GM21526 (cell line): ENCODE data around the gene PPP1R11.
"Not testable (repeated sequence)": the region's sequence is repeated elsewhere in the genome, so short reads cannot be mapped to it uniquely, and the experiment has no call there.

Experiments used
- ATAC-seq: cut with Tn5 transposase; IDR thresholded peaks from one replicate; pipeline ENCODE4 v1.9.1; 2021; ENCODE audit warnings: moderate library complexity; ENCODE audit not compliant: unreplicated experiment, low FRiP score

PPP1R11 gene

DNA sequence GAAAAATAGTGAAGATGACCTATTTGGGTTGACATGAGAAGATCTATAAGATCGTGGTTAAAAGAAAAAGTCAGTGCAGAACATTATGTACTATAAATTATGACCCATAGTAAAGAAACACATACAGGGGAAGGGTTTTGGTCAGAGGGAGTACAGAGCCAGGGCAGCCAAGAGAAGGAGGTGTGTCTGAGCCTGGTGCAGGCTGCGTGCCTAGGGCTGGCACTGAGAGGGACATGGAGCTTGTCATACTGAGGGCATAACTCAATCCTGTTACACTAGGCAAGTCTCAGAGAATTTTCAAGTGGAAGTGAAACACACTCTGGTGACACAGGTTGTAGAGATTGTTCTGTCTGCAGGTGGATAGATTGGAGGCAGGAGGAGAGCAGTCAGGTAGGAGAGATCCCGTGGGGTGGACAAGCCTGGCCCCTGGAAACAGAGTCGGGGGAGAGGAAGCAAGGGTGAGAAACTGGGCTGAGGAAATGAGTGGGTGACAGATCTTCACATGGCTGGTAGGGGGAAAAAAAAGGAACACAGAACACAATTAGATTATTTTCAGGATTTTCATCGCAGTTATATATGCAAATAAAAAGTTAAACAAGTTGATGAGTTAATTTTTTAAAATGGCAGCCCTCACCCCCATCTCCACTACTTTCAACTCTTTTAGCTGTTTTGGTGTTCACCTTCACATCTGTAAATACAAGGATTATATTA is 27.1 kb downstream of the PPP1R11 start:
- no peak for ATAC-seq

- no peak for ATAC-seq
Observed at GRCh38 chr6:30096829-30097228, 29.8 kb downstream of the PPP1R11 start.

DNA sequence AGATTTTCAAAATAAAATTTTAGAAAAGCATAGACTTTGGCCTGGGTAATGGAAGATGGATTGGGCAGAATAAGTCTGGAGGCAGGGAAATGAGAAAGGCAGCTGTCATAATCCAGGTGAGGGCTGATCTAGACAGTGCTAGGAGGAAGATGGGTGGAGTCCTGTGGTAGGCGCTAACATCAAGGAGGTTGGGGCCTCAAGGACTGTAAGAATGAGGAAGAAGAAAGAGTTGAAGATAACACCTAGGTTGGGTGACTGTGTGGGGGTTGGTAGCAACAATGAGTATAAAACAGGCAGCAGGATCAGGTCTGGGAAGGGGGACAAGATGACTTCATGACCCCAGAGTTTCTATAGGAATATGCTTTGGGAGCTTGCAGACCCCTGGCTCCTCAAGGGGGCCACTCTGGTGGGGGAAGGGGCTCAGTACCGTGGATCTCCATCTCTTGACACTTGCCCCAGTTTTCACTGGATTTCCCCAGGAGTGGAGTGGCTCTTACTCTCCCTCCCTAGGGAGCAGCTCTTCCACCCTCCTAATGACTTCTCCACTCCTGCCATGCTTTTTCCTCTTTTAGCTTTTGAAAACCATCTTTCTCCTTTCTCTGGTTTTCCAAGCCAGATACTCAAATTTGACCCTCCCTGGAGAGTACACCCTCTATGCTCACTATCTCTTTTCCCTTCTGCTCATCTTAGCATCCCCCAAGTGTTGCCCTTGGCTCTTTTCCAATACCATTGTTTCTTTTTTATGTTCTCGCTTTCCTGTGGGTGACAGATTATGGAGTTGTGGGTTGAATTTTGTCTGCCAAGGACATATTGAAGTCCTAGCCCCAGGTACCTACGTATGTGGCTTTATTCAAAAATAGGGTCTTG is 31.1 kb downstream of the PPP1R11 start:
- ATAC-seq = no peak

DNA sequence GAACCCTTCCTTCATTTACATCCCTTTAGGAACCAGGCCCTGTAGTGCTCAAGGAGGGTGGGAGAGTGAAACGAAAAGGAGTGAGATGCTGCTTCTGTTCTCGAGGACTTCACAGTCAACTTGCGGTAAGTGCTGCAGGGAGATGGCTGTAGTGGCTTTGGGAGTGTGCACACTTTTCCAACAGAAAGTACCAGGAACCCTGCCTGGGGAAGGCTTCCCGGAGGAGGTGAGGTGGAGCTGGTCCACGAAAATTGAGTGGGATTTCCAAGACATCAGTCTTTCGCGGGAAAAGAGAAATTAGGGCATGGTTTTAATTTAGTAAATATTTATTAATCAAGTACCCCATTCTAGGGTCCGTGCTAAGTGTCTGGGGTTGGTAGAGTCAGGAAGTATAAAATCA is 33.2 kb downstream of the PPP1R11 start:
- no peak for ATAC-seq

DNA sequence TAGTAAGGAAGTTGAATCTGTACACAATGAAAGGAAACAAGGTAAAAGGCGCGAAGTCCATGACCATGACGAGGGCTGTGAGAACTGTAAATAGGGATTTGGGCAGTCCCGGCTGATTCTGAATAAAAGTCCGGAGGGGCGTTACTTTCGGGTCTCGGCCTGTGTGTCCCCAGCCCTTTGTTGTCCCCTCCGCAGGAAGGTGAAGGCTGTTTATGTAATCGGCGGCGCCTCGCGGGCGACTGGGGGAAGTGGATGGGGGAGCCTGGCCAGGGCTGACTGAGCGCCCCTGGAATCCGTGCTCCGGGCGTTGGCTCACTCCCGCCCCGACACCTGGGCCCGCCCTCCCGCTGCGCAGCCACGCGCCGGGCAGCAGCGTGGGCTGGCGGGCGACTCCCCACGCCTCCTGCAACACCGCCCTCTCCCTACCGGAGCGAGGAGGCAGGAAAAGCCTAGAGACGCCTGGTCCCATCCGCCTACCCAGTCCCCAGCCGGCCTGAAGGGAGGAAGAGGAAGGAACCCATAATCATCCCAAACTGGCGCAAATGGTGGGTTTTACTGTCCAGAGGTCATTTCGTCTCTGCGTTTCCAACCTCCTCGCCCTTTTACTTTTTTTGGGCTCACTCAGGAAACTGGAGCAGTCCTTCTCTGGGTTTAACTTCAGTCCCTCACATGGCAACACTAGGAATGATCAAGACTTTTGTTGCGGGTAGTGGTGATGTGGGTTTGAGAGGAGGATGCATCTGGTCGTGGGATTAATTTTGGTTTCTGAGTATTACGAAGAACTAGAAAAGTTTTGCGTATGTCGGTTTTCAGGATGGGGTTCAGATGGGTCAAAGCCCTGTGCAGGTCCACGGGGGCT is 33.8 kb downstream of the PPP1R11 start:
- no peak for ATAC-seq

DNA sequence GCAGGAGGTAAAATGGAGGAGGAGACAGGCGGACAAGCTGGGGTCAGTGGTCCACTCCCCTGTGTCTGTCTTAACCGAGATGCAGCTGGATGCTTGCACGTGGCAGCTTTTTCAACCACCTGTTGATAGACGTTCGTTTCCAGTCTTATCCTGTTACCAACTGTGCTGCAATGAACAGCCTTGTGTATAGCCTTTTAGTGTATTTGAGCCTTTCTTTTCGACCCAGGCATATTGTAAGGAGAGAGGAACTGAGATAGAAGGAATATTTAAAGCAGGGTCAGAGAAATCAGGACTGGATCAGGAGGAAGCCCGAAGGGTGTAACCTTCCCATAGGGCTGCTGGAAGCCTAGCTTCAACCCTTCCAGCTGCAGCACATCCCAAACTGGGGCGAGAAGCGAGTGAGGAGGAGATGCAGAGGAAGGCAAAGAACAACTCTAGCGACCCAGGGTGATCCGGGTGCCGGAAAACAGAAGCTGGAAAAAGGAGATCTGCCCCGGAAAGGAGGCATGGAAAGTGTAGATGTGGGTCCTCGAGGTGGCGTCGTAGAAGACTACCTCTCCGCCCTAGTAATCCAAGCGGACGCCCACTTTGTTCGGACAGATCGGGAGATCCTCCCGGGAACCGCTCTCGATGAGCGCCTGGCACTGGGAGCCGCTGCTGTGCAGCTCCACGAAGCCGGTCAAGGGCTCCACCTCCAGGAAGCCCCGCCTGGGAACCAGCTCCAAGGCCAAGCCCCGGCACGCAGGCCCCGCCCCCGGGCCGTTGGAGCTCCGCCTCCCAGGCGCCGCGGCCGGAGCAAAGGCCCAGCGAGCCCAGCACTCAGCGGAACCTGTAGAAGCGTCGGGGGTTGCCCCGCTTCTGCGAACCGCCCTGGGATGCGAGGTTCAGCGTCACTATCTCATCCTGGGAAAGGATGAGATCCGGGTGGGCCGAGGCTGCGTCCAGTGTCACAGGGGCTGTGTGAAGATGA is 34.7 kb downstream of the PPP1R11 start:
- no peak for ATAC-seq

DNA sequence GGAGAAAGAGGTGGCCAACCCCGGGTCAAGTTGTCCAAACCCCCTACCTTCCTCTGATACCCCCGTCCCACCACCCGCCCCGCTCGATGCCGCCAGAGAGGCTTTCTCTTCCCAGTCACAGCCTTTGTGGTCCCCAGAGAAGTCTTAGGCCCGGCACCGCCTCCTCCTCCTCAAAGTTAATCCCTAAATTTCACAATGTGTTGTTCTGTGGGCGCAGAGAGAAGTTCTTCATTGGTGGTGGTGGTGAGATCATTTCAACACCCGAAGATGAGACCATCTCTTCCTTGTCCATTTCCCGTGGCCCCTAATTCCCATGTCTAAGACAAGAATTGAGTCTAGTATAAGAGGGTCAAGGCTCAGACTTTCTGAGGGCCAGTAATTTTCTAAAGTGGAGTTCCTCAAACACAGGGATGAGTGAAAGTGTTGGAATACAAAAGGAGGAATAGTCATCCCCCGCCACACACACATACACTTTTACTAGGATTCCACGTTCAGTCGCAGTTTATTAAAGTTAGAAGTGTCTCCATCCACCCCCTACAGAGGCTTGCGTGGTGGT is 35.5 kb downstream of the PPP1R11 start:
- no peak for ATAC-seq

- ATAC-seq = peak; percentile 65
Observed at GRCh38 chr6:30102970-30103871, 36.2 kb downstream of the PPP1R11 start.

GRCh38 chr6:30103872-30104179 is 36.8 kb downstream of the PPP1R11 start:
- ATAC-seq = no peak

DNA sequence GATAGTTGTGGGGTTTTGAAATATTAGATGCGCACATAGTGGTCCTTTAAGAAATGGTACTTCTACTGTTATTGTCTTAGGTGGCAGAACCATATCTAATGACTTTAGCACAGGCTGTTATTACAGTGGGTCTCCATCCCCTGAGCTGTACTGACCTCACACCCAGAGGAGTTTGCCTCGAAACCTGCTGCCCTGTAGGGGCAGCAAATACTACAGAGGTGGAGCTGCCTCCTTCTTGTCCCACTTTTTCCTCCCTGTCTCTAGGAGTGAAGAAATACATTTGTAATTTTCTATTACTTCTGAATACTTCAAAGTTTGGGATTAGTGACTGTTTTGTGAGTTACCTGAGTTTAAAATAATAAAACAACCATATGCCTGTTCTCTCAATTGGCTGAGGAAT is 37.7 kb downstream of the PPP1R11 start:
- no peak for ATAC-seq

GRCh38 chr6:30111266-30111856 is 44.4 kb downstream of the PPP1R11 start:
- no peak for ATAC-seq

GRCh38 chr6:30112402-30112994 is 45.5 kb downstream of the PPP1R11 start:
- no peak for ATAC-seq

GRCh38 chr6:30113003-30113759 is 46.2 kb downstream of the PPP1R11 start, which contains the start of gene TRIM31:
Gene TRIM31 (minus strand): TSS chr6:30113090. CDS start chr6:30112805, 285 bp downstream.
- no peak for ATAC-seq

GRCh38 chr6:30113841-30114240 is 46.8 kb downstream of the PPP1R11 start:
- ATAC-seq = no peak

DNA sequence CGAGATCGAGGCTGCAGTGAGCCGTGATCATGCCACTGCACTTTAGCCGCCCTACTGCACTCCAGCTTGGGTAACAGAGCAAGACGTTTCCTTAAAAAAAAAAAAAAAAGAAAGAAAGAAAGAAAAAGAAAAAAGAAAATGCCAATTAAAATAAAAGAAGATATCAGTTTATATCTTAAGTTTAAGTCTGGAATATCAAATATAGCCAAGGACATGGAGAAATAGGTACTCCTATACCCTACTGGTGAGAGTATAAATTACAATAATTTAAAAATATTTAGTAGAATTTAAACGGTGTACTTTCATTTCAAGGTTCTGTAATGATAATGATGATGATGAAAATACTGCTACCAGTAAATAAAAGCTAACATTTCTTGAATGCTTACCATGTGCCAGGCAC is 49.7 kb downstream of the PPP1R11 start:
- no peak for ATAC-seq

DNA sequence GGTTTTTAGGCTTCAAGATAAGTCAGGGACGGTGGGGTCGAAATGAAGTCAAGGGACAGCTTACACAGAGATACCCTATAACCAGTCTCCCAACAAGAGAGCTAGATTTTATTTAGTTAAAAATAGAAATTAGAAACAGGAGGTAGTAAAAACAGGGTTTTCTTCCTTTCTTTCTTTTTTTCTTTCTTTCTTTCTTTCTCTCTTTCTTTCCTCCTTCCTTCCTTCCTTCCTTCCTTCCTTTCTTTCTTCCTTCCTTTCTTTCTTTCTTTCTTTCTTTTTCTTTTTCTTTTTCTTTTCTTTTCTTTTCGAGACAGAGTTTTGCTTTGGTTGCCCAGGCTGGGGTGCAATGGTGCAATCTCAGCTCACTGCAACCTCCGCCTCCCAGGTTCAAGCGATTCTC is 51.7 kb downstream of the PPP1R11 start:
- ATAC-seq = not testable (repeated sequence)
